SK-N-SH treated with all-trans-retinoic acid at 6 μM for 48 hours (cell line): Measurements from ENCODE around the gene LAMA1.

Experiments
- ATAC-seq: fragments of 200-7000 bp; cut with Tn5 transposase; 3 replicates; pipeline ENCODE4 v1.9.1; 2020; ENCODE audit warnings: mild to moderate bottlenecking, moderate library complexity
- ARNTL ChIP-seq: fragments of 450-650 bp; formaldehyde crosslinking; IDR thresholded peaks from 2 replicates; pipeline ENCODE4 v1.5.0; 2020; ENCODE audit warnings: low read depth, mild to moderate bottlenecking, moderate library complexity, borderline replicate concordance
- BACH2 ChIP-seq: fragments of 250-450 bp; sonication (Bioruptor Pico); IDR thresholded peaks from 2 replicates; pipeline ENCODE4 v1.9.0; 2021; ENCODE audit warnings: mild to moderate bottlenecking, borderline replicate concordance
- CREB5 ChIP-seq: fragments of 250-450 bp; sonication (Bioruptor Pico); IDR thresholded peaks from 2 replicates; pipeline ENCODE4 v1.5.1; 2020; ENCODE audit warnings: low read depth, mild to moderate bottlenecking, moderate library complexity
- CSDC2 ChIP-seq: fragments of 250-450 bp; sonication (Bioruptor Pico); IDR thresholded peaks from 2 replicates; pipeline ENCODE4 v1.5.0; 2020; ENCODE audit warnings: mild to moderate bottlenecking, moderate library complexity
- ESRRG ChIP-seq: fragments of 250-450 bp; sonication (Bioruptor Pico); IDR thresholded peaks from 2 replicates; pipeline ENCODE4 v1.6.1; 2021; ENCODE audit warnings: mild to moderate bottlenecking
- ISL1 ChIP-seq: fragments of 250-450 bp; sonication (Bioruptor Pico); IDR thresholded peaks from 2 replicates; pipeline ENCODE4 v2.1.2; 2022; ENCODE audit warnings: mild to moderate bottlenecking, moderate library complexity
- OSR1 ChIP-seq: fragments of 250-450 bp; sonication (Bioruptor Pico); IDR thresholded peaks from 2 replicates; pipeline ENCODE4 v1.8.0; 2022; ENCODE audit warnings: moderate library complexity, mild to moderate bottlenecking, inconsistent platforms
- SNAI2 ChIP-seq: fragments of 250-450 bp; sonication (Bioruptor Pico); IDR thresholded peaks from 2 replicates; pipeline ENCODE4 v1.5.0; 2020; ENCODE audit warnings: mild to moderate bottlenecking, moderate library complexity
- TCF4 ChIP-seq: fragments of 250-450 bp; sonication (Bioruptor Pico); IDR thresholded peaks from 2 replicates; pipeline ENCODE4 v1.8.0; 2021; ENCODE audit warnings: mild to moderate bottlenecking, moderate library complexity, borderline replicate concordance
- TOX ChIP-seq: fragments of 250-450 bp; sonication (Bioruptor Pico); IDR thresholded peaks from 2 replicates; pipeline ENCODE4 v1.8.0; 2021; ENCODE audit warnings: mild to moderate bottlenecking, moderate library complexity, borderline replicate concordance
- TSHZ2 ChIP-seq: fragments of 250-450 bp; sonication (Bioruptor Pico); IDR thresholded peaks from 2 replicates; pipeline ENCODE4 v1.5.0; 2020; ENCODE audit warnings: mild to moderate bottlenecking, moderate library complexity
- ZC3H10 ChIP-seq: fragments of 250-450 bp; sonication (Bioruptor Pico); IDR thresholded peaks from 2 replicates; pipeline ENCODE4 v1.5.1; 2021; ENCODE audit warnings: mild to moderate bottlenecking, moderate library complexity
- ZFP3 ChIP-seq: fragments of 250-450 bp; sonication (Bioruptor Pico); IDR thresholded peaks from 2 replicates; pipeline ENCODE4 v1.5.0; 2020; ENCODE audit warnings: mild to moderate bottlenecking, moderate library complexity
- ZFP30 ChIP-seq: fragments of 450-650 bp; formaldehyde crosslinking; IDR thresholded peaks from 2 replicates; pipeline ENCODE4 v1.5.0; 2022; ENCODE audit warnings: mild to moderate bottlenecking, moderate library complexity
- ZNF70 ChIP-seq: fragments of 450-650 bp; formaldehyde crosslinking; IDR thresholded peaks from 2 replicates; pipeline ENCODE4 v1.5.0; 2020; ENCODE audit warnings: mild to moderate bottlenecking, moderate library complexity
- ZNF8 ChIP-seq: fragments of 450-650 bp; formaldehyde crosslinking; IDR thresholded peaks from 2 replicates; pipeline ENCODE4 v1.5.0; 2020; ENCODE audit warnings: mild to moderate bottlenecking, moderate library complexity
- TF ChIP-seq, protein P1 (sequence below): fragments of 250-450 bp; sonication (Bioruptor Pico); IDR thresholded peaks from 2 replicates; pipeline ENCODE4 v1.8.0; 2020; ENCODE audit warnings: mild to moderate bottlenecking, moderate library complexity, borderline replicate concordance
- TF ChIP-seq, protein P2 (sequence below): fragments of 250-450 bp; sonication (Bioruptor Pico); IDR thresholded peaks from 2 replicates; pipeline ENCODE4 v1.8.0; 2021; ENCODE audit warnings: low read depth, mild to moderate bottlenecking, moderate library complexity, borderline replicate concordance
- TF ChIP-seq, protein P3 (sequence below): fragments of 250-450 bp; sonication (Bioruptor Pico); IDR thresholded peaks from 2 replicates; pipeline ENCODE4 v1.5.1; 2021; ENCODE audit warnings: mild to moderate bottlenecking, moderate library complexity

The LAMA1 gene

GRCh38 chr18:6928359-6928758, 189.2 kb downstream of the LAMA1 start (continued):
- no peak for TF ChIP-seq ZNF70
- TF ChIP-seq, all 23 proteins: peak for 0

GRCh38 chr18:6927153-6927552, 190.4 kb downstream of the LAMA1 start:
- TF ChIP-seq TOX (no peak), ZC3H10 (CRISPR knock-in tag) (no peak), SNAI2 (no peak), ZFP30 (no peak)
- ATAC-seq, result no peak

GRCh38 chr18:6923220-6923619, 194.4 kb downstream of the LAMA1 start:
- ATAC-seq, result no peak
- TF ChIP-seq OSR1 (CRISPR knock-in tag), result no peak
- no peak for TF ChIP-seq SNAI2
- no peak for TF ChIP-seq ARNTL (CRISPR knock-in tag)
- TF ChIP-seq BACH2 (CRISPR knock-in tag), result no peak
- TF ChIP-seq, protein P1, sequence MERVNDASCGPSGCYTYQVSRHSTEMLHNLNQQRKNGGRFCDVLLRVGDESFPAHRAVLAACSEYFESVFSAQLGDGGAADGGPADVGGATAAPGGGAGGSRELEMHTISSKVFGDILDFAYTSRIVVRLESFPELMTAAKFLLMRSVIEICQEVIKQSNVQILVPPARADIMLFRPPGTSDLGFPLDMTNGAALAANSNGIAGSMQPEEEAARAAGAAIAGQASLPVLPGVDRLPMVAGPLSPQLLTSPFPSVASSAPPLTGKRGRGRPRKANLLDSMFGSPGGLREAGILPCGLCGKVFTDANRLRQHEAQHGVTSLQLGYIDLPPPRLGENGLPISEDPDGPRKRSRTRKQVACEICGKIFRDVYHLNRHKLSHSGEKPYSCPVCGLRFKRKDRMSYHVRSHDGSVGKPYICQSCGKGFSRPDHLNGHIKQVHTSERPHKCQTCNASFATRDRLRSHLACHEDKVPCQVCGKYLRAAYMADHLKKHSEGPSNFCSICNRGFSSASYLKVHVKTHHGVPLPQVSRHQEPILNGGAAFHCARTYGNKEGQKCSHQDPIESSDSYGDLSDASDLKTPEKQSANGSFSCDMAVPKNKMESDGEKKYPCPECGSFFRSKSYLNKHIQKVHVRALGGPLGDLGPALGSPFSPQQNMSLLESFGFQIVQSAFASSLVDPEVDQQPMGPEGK (CRISPR knock-in tag), result no peak
- TF ChIP-seq, protein P2, sequence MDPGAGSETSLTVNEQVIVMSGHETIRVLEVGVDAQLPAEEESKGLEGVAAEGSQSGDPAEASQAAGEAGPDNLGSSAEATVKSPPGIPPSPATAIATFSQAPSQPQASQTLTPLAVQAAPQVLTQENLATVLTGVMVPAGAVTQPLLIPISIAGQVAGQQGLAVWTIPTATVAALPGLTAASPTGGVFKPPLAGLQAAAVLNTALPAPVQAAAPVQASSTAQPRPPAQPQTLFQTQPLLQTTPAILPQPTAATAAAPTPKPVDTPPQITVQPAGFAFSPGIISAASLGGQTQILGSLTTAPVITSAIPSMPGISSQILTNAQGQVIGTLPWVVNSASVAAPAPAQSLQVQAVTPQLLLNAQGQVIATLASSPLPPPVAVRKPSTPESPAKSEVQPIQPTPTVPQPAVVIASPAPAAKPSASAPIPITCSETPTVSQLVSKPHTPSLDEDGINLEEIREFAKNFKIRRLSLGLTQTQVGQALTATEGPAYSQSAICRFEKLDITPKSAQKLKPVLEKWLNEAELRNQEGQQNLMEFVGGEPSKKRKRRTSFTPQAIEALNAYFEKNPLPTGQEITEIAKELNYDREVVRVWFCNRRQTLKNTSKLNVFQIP (CRISPR knock-in tag), result no peak
- no peak for TF ChIP-seq ZFP3 (CRISPR knock-in tag)
- TF ChIP-seq CREB5 (CRISPR knock-in tag), result no peak
- no peak for TF ChIP-seq TCF4 (CRISPR knock-in tag)
- no peak for TF ChIP-seq ZFP30
- no peak for TF ChIP-seq ISL1 (CRISPR knock-in tag)
- no peak for TF ChIP-seq ZNF8 (CRISPR knock-in tag)
- TF ChIP-seq ZNF70, result no peak

- no peak for ATAC-seq
- TF ChIP-seq TOX (no peak), TCF4 (CRISPR knock-in tag) (no peak), CREB5 (CRISPR knock-in tag) (no peak), CSDC2 (no peak)
- TF ChIP-seq, protein P3, sequence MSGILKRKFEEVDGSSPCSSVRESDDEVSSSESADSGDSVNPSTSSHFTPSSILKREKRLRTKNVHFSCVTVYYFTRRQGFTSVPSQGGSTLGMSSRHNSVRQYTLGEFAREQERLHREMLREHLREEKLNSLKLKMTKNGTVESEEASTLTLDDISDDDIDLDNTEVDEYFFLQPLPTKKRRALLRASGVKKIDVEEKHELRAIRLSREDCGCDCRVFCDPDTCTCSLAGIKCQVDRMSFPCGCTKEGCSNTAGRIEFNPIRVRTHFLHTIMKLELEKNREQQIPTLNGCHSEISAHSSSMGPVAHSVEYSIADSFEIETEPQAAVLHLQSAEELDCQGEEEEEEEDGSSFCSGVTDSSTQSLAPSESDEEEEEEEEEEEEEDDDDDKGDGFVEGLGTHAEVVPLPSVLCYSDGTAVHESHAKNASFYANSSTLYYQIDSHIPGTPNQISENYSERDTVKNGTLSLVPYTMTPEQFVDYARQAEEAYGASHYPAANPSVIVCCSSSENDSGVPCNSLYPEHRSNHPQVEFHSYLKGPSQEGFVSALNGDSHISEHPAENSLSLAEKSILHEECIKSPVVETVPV (CRISPR knock-in tag), result no peak
These were observed 196.0 kb downstream of the LAMA1 start for GRCh38 chr18:6921571-6921970.

DNA sequence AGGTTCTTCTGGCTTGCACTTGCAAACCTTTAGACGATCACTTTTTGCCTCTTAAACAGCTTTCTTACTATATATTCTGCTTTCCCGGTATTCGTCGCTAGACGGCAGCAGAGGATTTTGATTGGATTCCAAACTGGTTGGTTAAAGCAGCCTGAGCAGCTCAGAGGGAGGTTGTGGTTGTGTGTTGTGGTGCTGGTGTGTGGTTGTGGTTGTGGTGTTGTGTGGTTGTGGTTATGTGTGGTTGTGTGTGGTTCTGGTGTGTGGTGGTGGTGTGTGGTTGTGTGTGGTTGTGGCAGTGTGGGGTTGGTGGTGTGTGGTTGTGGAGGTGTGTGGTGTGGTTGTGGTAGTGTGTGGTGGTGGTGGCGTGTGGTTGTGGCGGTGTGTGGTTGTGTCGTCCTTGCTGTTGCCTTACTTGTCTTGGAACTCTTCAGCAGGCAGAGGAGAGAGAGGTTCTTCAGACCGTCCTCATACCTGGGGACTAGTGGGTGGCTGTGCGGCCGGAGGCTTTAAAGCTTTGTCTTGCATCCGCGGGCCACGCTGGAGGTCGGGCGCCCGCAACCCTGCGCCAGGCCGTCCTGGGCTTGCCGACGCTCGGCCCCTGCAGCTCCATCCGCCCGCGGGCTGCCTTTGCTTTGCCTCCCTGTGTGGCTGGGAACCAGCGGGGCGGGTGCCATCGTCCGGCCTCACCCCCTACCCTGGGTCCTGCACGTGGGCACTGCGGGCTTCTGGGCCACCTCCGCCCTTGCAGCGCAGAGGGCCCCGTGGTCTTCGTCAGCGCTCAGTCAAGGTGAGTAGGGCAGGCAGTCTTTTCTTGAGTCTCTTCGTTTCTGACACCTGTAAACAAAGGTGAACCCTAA, 197.3 kb downstream of the LAMA1 start:
- peak; percentile 61; the same call in 2 of the 3 replicates for ATAC-seq

More for the DNA sequence above, 197.3 kb downstream of the LAMA1 start:
- no peak for TF ChIP-seq TSHZ2
- TF ChIP-seq ISL1 (CRISPR knock-in tag), result no peak
- TF ChIP-seq ARNTL (CRISPR knock-in tag), result no peak
- no peak for TF ChIP-seq ESRRG (CRISPR knock-in tag)
- TF ChIP-seq, protein P3 (CRISPR knock-in tag), result no peak
- no peak for TF ChIP-seq SNAI2
- TF ChIP-seq CREB5 (CRISPR knock-in tag), result no peak
- no peak for TF ChIP-seq ZNF70
